Endothelial cell of umbilical vein (primary cell): ENCODE data around the gene TXNDC8. TPM values are rescaled to one million over a fixed set of nuclear protein-coding genes. Genes with fewer than 3 reads are reported as not detected.

Experiments
- BruUV-seq: library from RNA; stranded (reverse); fragments of 400-500 nt; replicated peaks from 2 replicates; lab custom pipeline; 2021; lab: Mats Ljungman, UMichigan
- CTCF ChIA-PET: fragments of 300-600, 350-600 bp; sonication (Branson Sonifier 250); formaldehyde crosslinking; loops from one replicate; lab custom pipeline; 2021; ENCODE audit warnings: antibody characterized with exemption, inconsistent platforms; lab: Charles Lee
- POLR2A ChIA-PET: fragments of 300-600, 350-600 bp; sonication (Branson Sonifier 250); formaldehyde crosslinking; loops from one replicate; lab custom pipeline; 2021; ENCODE audit warnings: antibody characterized with exemption, inconsistent platforms; lab: Charles Lee
- DNase-seq: peaks from one replicate; pipeline ENCODE4 v3.0.0-alpha.2; 2011; ENCODE audit warnings: low read depth, low spot score
- FAIRE-seq: peaks from 2 replicates; lab custom pipeline; 2011; peaks lifted over from hg19 to GRCh38; lab: Jason Lieb, UNC
- H2AFZ ChIP-seq: 2 replicates; pipeline ENCODE4 v1.6.0; 2012; ENCODE audit warnings: low read depth, low read length, control low read depth, inconsistent platforms
- H3K27ac ChIP-seq: 2 replicates; pipeline ENCODE4 v1.5.1; 2011; ENCODE audit warnings: low read depth, mild to moderate bottlenecking, control low read depth, low read length, moderate library complexity; ENCODE audit not compliant: insufficient read depth
- H3K27me3 ChIP-seq, 2 experiments: 2 replicates each; pipeline versions ENCODE4 v1.6.0 to v1.6.1; 2011; ENCODE audit warnings: low read length in 2 of 2, mixed read lengths in 1 of 2; ENCODE audit not compliant: control insufficient read depth in 2 of 2, insufficient read depth in 2 of 2
- H3K36me3 ChIP-seq, 2 experiments: 2 replicates in 1 of 2; 3 replicates in 1 of 2; pipeline ENCODE4 v1.5.1; 2011; ENCODE audit warnings: low read length in 2 of 2, mild to moderate bottlenecking in 1 of 2, moderate library complexity in 1 of 2; ENCODE audit not compliant: control insufficient read depth in 2 of 2, insufficient read depth in 2 of 2; ENCODE audit errors: extremely low read depth in 1 of 2
- H3K4me1 ChIP-seq: 3 replicates; pipeline ENCODE4 v1.5.1; 2011; ENCODE audit warnings: mild to moderate bottlenecking, low read length; ENCODE audit not compliant: control insufficient read depth, insufficient read depth; ENCODE audit errors: extremely low read depth
- H3K4me2 ChIP-seq: 2 replicates; pipeline ENCODE4 v1.6.1; 2011; ENCODE audit warnings: low read length, control low read depth, mixed read lengths; ENCODE audit not compliant: insufficient read depth
- H3K4me3 ChIP-seq, 3 experiments: fragments of 200-600 bp in 1 of 3; sonication (generic), shearing (Covaris generic) in 1 of 3; replicated peaks in 1 of 3; 2 replicates each; pipeline ENCODE4 v1.5.1; 2011 to 2016; ENCODE audit warnings: control low read depth in 3 of 3, low read length in 3 of 3, mild to moderate bottlenecking in 2 of 3, inconsistent platforms in 1 of 3, low read depth in 1 of 3, moderate library complexity in 1 of 3; ENCODE audit not compliant: insufficient read depth in 1 of 3
- H3K79me2 ChIP-seq: 2 replicates; pipeline ENCODE4 v1.6.0; 2012; ENCODE audit warnings: low read length, inconsistent platforms; ENCODE audit not compliant: control insufficient read depth, insufficient read depth
- H3K9ac ChIP-seq: replicated peaks from 2 replicates; pipeline ENCODE3; 2011; ENCODE audit warnings: low read length, control low read depth; ENCODE audit not compliant: insufficient read depth; ENCODE audit errors: extremely low read depth
- H3K9me1 ChIP-seq: replicated peaks from 3 replicates; pipeline ENCODE4 v1.6.0; 2011; ENCODE audit warnings: mild to moderate bottlenecking, low read length; ENCODE audit not compliant: control insufficient read depth, insufficient read depth; ENCODE audit errors: extremely low read depth
- H3K9me3 ChIP-seq: replicated peaks from 2 replicates; pipeline ENCODE4 v1.5.1; 2012; ENCODE audit warnings: low read length, inconsistent platforms; ENCODE audit not compliant: control insufficient read depth, insufficient read depth
- H4K20me1 ChIP-seq: replicated peaks from 2 replicates; pipeline ENCODE3; 2011; ENCODE audit warnings: mild to moderate bottlenecking, low read length; ENCODE audit not compliant: control insufficient read depth, insufficient read depth; ENCODE audit errors: extremely low read depth
- CTCF ChIP-seq, 2 donors: IDR thresholded peaks; 1 replicate in 1 of 2; 2 replicates in 1 of 2; pipeline ENCODE4 v1.5.1; 2011; ENCODE audit warnings: low read length in 2 of 2, mild to moderate bottlenecking in 2 of 2, moderate library complexity in 2 of 2, control low read depth in 1 of 2, inconsistent platforms in 1 of 2, low read depth in 1 of 2; ENCODE audit not compliant: insufficient read depth in 1 of 2; ENCODE audit errors: extremely low read depth in 1 of 2
- FOS ChIP-seq: IDR thresholded peaks from 2 replicates; pipeline ENCODE4 v1.6.1; 2011; ENCODE audit warnings: mild to moderate bottlenecking, low read length, moderate library complexity, borderline replicate concordance; ENCODE audit not compliant: insufficient read depth
- GATA2 ChIP-seq: IDR thresholded peaks from 2 replicates; pipeline ENCODE4 v1.7.0; 2011; ENCODE audit warnings: low read depth, mild to moderate bottlenecking, moderate library complexity, mixed read lengths, low read length; ENCODE audit not compliant: insufficient read length, insufficient read depth
- JUN ChIP-seq: IDR thresholded peaks from 2 replicates; pipeline ENCODE4 v1.6.1; 2011; ENCODE audit warnings: borderline replicate concordance, low read depth; ENCODE audit not compliant: insufficient read length, insufficient read depth
- MYC ChIP-seq: IDR thresholded peaks from one replicate; pipeline ENCODE4 v1.6.1; 2011; ENCODE audit warnings: mild to moderate bottlenecking, low read depth, low read length
- POLR2A ChIP-seq: IDR thresholded peaks from 2 replicates; pipeline ENCODE4 v1.6.1; 2012; ENCODE audit warnings: low read depth, mild to moderate bottlenecking, control low read depth, low read length
- POLR2AphosphoS5 ChIP-seq: IDR thresholded peaks from 2 replicates; pipeline ENCODE4 v1.6.1; 2012; ENCODE audit warnings: low read depth, mild to moderate bottlenecking, control low read depth, low read length, moderate library complexity; ENCODE audit not compliant: insufficient read depth
- dilution Hi-C: fragments of 300-500 bp; cut with MboI; formaldehyde crosslinking; loops from one replicate; pipeline ENCODE4 v1.15.0; 2019; ENCODE audit warnings: low sequenced_read_pairs; ENCODE audit not compliant: extremely low pct_ligation_motif_present
- intact Hi-C: fragments of 100-400 bp; cut with micrococcal nuclease; formaldehyde crosslinking; loops from one replicate; pipeline ENCODE4 v1.10.0; 2022
- polyA plus RNA-seq, 4 experiments: library from polyadenylated mRNA; depleted of rRNA in 3 of 4; stranded (reverse) in 3 of 4; unstranded in 1 of 4; fragments of >200 nt; gene quantifications; 2 replicates each; pipeline versions ENCODE4 v1.2.1 to v1.2.3, GENCODE V29; 2011 to 2012; ENCODE audit warnings: missing spikeins in 1 of 4
- total RNA-seq: library from RNA; stranded (reverse); gene quantifications from 2 replicates; pipeline ENCODE4 v1.2.3, GENCODE V29; 2021
- TF ChIP-seq, protein P1 (sequence below): IDR thresholded peaks from 2 replicates; pipeline ENCODE4 v1.6.1; 2011; ENCODE audit not compliant: insufficient read depth, insufficient read length

TXNDC8 gene
- total and polyA plus RNA-seq, 2 donors (not counting 3 experiments of a cell fraction or from before 2014, with no cell fraction given): not detected

- Histone ChIP-seq H3K27me3 (no peaks in the 10 kb centered on the region), H3K79me2 (no peaks in the 10 kb centered on the region), H4K20me1 (no peaks in the 10 kb centered on the region), H3K9me3 (no peaks in the 10 kb centered on the region), H3K4me3 (no peak overlapping the region), H3K9ac (no peak overlapping the region), H3K4me2 (no peak overlapping the region), H3K4me1 (no peaks in the 10 kb centered on the region), H3K27ac (no peak overlapping the region), H3K36me3 (no peaks in the 10 kb centered on the region), H2AFZ (no peak overlapping the region), H3K9me1 (no peaks in the 10 kb centered on the region)
- CTCF ChIA-PET: no interaction called here
- POLR2A ChIA-PET: no interaction called here
- BruUV-seq: no TSS peak
- DNase-seq (no peak), FAIRE-seq (no peak)
- TF ChIP-seq JUN (no peak), POLR2AphosphoS5 (no peak), CTCF (IDR thresholded peaks at IDR 0.05; ENCODE audit: extremely low read depth in 1 of 2, insufficient read depth in 1 of 2, low read depth in 1 of 2, low read length in 2 of 2) (no peak), GATA2 (no peak), MYC (no peak), FOS (no peak), POLR2A (no peak)
- TF ChIP-seq, protein P1, sequence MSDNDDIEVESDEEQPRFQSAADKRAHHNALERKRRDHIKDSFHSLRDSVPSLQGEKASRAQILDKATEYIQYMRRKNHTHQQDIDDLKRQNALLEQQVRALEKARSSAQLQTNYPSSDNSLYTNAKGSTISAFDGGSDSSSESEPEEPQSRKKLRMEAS: no peak
- dilution Hi-C loops: no loop called here
- intact Hi-C loops: no loop called here
Measured at GRCh38 chr9:110355911-110356310, 18.2 kb upstream of the TXNDC8 start.
